Esophagus (tissue), 2 donors: Measurements from ENCODE around the gene DMKN. TPM values are rescaled to one million over a fixed set of nuclear protein-coding genes. Genes with fewer than 3 reads are reported as not detected.

Experiments used
- H3K27ac ChIP-seq, 2 donors: one replicate each; pipeline ENCODE4 v1.5.1; 2013; ENCODE audit warnings: low read depth in 2 of 2, mild to moderate bottlenecking in 2 of 2, inconsistent platforms in 1 of 2, low read length in 1 of 2, moderate library complexity in 1 of 2
- H3K27me3 ChIP-seq, 2 donors: one replicate each; pipeline ENCODE4 v1.6.1; 2013; ENCODE audit warnings: low read length in 2 of 2, control low read depth in 1 of 2, mild to moderate bottlenecking in 1 of 2; ENCODE audit not compliant: insufficient read depth in 2 of 2, control insufficient read depth in 1 of 2
- H3K36me3 ChIP-seq, 2 donors: one replicate each; pipeline ENCODE4 v1.6.1; 2013; ENCODE audit warnings: low read length in 1 of 2; ENCODE audit not compliant: control insufficient read depth in 2 of 2, insufficient read depth in 2 of 2
- H3K4me1 ChIP-seq, 2 donors: one replicate each; pipeline ENCODE4 v1.6.1; 2013; ENCODE audit warnings: low read length in 1 of 2; ENCODE audit not compliant: control insufficient read depth in 2 of 2, insufficient read depth in 2 of 2
- H3K4me3 ChIP-seq, 2 donors: one replicate each; pipeline ENCODE4 v1.5.1; 2013; ENCODE audit warnings: low read length in 2 of 2, mild to moderate bottlenecking in 2 of 2, low read depth in 1 of 2, moderate library complexity in 1 of 2
- H3K9me3 ChIP-seq, 2 donors: one replicate each; pipeline ENCODE4 v1.6.1; 2013; ENCODE audit warnings: mild to moderate bottlenecking in 2 of 2, low read depth in 1 of 2, low read length in 1 of 2, moderate library complexity in 1 of 2; ENCODE audit not compliant: control insufficient read depth in 2 of 2, insufficient read depth in 1 of 2
- WGBS, 2 donors: extraction: QIAGEN DNeasy Blood & Tissue Kit; methylation state at CpG; one replicate each; pipeline ENCODE4 v1.1.7; 2013; 5-methylcytosine and 5-hydroxymethylcytosine counted together
- polyA plus RNA-seq, 2 donors: library from polyadenylated mRNA; stranded (reverse); fragments of 200-250 nt; gene quantifications; one replicate each; pipeline ENCODE4 v1.2.3, GENCODE V29; 2013
- donor health status: healthy with polysubstance abuse.
- donor health status: Bipolar disorder and iron deficiency.

Gene DMKN
- polyA plus RNA-seq, result 100 to 1,000 TPM; 223 to 315 TPM

- Histone ChIP-seq H3K4me3 (peak within 1 kb of the TSS in 1 of 2 donors; percentile 14), H3K9me3 (peaks cover 0 to 3% of the 10 kb centered on the region in 2 donors), H3K27ac (peak within 1 kb of the TSS; percentile 49 to 84), H3K4me1 (peaks cover 0 to 21% of the 10 kb centered on the region in 2 donors), H3K36me3 (no peaks in the 10 kb centered on the region), H3K27me3 (no peaks in the 10 kb centered on the region)
- 20 to 31% methylated on average over 12 to 15 of the region's 15 CpGs for WGBS, 2 donors
These were observed at the start of gene DMKN for GRCh38 chr19:35513628-35514281. Gene DMKN, minus strand, starts transcription at chr19:35513649. Its CDS starts 174 bp downstream, at chr19:35513475.

GRCh38 chr19:35562776-35563175 lies 49.3 kb upstream of the DMKN start:
- 59 to 63% methylated on average over 2 of the region's 2 CpGs for WGBS, 2 donors
- Histone ChIP-seq H3K9me3 (no peaks in the 10 kb centered on the region), H3K36me3 (no peaks in the 10 kb centered on the region), H3K27me3 (peaks cover 0 to 9% of the 10 kb centered on the region in 2 donors), H3K4me3 (no peak overlapping the region), H3K4me1 (peaks cover 3 to 13% of the 10 kb centered on the region in 2 donors), H3K27ac (no peak overlapping the region)

GRCh38 chr19:35562336-35562735 lies 48.9 kb upstream of the DMKN start:
- no peaks in the 10 kb centered on the region for H3K36me3 ChIP-seq
- H3K4me3 ChIP-seq, result no peak overlapping the region
- peaks cover 0 to 9% of the 10 kb centered on the region in 2 donors for H3K27me3 ChIP-seq
- H3K4me1 ChIP-seq, result peaks cover 3 to 13% of the 10 kb centered on the region in 2 donors
- no peaks in the 10 kb centered on the region for H3K9me3 ChIP-seq
- 65 to 66% methylated on average over 14 to 17 of the region's 17 CpGs for WGBS, 2 donors
- no peak overlapping the region for H3K27ac ChIP-seq

- WGBS, 2 donors, result 78 to 80% methylated on average over 6 of the region's 6 CpGs
- H3K4me3 ChIP-seq, result no peak overlapping the region
- no peak overlapping the region for H3K27ac ChIP-seq
- H3K4me1 ChIP-seq, result peaks cover 3 to 13% of the 10 kb centered on the region in 2 donors
- no peaks in the 10 kb centered on the region for H3K9me3 ChIP-seq
- H3K27me3 ChIP-seq, result peaks cover 0 to 9% of the 10 kb centered on the region in 2 donors
- no peaks in the 10 kb centered on the region for H3K36me3 ChIP-seq
These were observed 48.0 kb upstream of the DMKN start for GRCh38 chr19:35561436-35561835.

- no peaks in the 10 kb centered on the region for H3K36me3 ChIP-seq
- peaks cover 3 to 13% of the 10 kb centered on the region in 2 donors for H3K4me1 ChIP-seq
- peaks cover 0 to 9% of the 10 kb centered on the region in 2 donors for H3K27me3 ChIP-seq
- H3K27ac ChIP-seq, result no peak overlapping the region
- H3K4me3 ChIP-seq, result no peak overlapping the region
- 58 to 74% methylated on average over 6 of the region's 6 CpGs for WGBS, 2 donors
- no peaks in the 10 kb centered on the region for H3K9me3 ChIP-seq
These were observed 47.2 kb upstream of the DMKN start for GRCh38 chr19:35560677-35561076.

- Histone ChIP-seq H3K4me3 (no peak overlapping the region), H3K27me3 (peaks cover 0 to 9% of the 10 kb centered on the region in 2 donors), H3K36me3 (no peaks in the 10 kb centered on the region), H3K4me1 (peaks cover 3 to 13% of the 10 kb centered on the region in 2 donors), H3K9me3 (no peaks in the 10 kb centered on the region), H3K27ac (no peak overlapping the region)
- 90 to 92% methylated on average over 18 of the region's 18 CpGs for WGBS, 2 donors
These were observed 46.8 kb upstream of the DMKN start for GRCh38 chr19:35560271-35560670.

GRCh38 chr19:35559781-35560180 lies 46.3 kb upstream of the DMKN start:
- 90 to 91% methylated on average over 23 of the region's 23 CpGs for WGBS, 2 donors
- Histone ChIP-seq H3K27me3 (peaks cover 0 to 9% of the 10 kb centered on the region in 2 donors), H3K4me1 (peaks cover 3 to 13% of the 10 kb centered on the region in 2 donors), H3K27ac (no peak overlapping the region), H3K36me3 (no peaks in the 10 kb centered on the region), H3K4me3 (no peak overlapping the region), H3K9me3 (no peaks in the 10 kb centered on the region)

- WGBS, 2 donors, result 49 to 51% methylated on average over 11 of the region's 11 CpGs
These were observed 45.8 kb upstream of the DMKN start for GRCh38 chr19:35559281-35559659.

GRCh38 chr19:35558400-35559280 lies 45.2 kb upstream of the DMKN start:
- Histone ChIP-seq H3K4me3 (peak overlapping the region in 1 of 2 donors; percentile 34), H3K27me3 (peaks cover 0 to 9% of the 10 kb centered on the region in 2 donors), H3K27ac (no peak overlapping the region), H3K9me3 (no peaks in the 10 kb centered on the region), H3K4me1 (peaks cover 3 to 13% of the 10 kb centered on the region in 2 donors), H3K36me3 (no peaks in the 10 kb centered on the region)
- WGBS, 2 donors, result 24 to 30% methylated on average over 50 to 53 of the region's 53 CpGs

More at GRCh38 chr19:35559281-35559659, 45.8 kb upstream of the DMKN start:
- no peaks in the 10 kb centered on the region for H3K36me3 ChIP-seq
- H3K27ac ChIP-seq, result no peak overlapping the region
- H3K4me3 ChIP-seq, result no peak overlapping the region
- no peaks in the 10 kb centered on the region for H3K9me3 ChIP-seq
- H3K4me1 ChIP-seq, result peaks cover 3 to 13% of the 10 kb centered on the region in 2 donors
- H3K27me3 ChIP-seq, result peaks cover 0 to 9% of the 10 kb centered on the region in 2 donors
